Neutrophil (primary cell): ENCODE measurements around the gene PDIA4.

Experiments used
- H3K27ac ChIP-seq: fragments of 200-600 bp; sonication (generic); 2 replicates; pipeline ENCODE4 v1.5.1; 2016; ENCODE audit warnings: mild to moderate bottlenecking, moderate library complexity
- H3K27me3 ChIP-seq: fragments of 200-600 bp; sonication (generic); 2 replicates; pipeline ENCODE4 v1.6.0; 2016; ENCODE audit warnings: mild to moderate bottlenecking
- H3K36me3 ChIP-seq: fragments of 200-600 bp; sonication (generic); 2 replicates; pipeline ENCODE4 v1.5.1; 2017
- H3K4me1 ChIP-seq, 2 experiments: fragments of 200-600 bp in 1 of 2; sonication (generic) in 1 of 2; 1 replicate in 1 of 2; 2 replicates in 1 of 2; pipeline versions ENCODE4 v1.5.1 to v1.6.1; 2013 to 2016; ENCODE audit warnings: low read depth in 1 of 2, low read length in 1 of 2, mild to moderate bottlenecking in 1 of 2, moderate library complexity in 1 of 2; ENCODE audit not compliant: control insufficient read depth in 1 of 2, insufficient read depth in 1 of 2
- H3K4me3 ChIP-seq, 2 experiments: fragments of 200-600 bp in 1 of 2; sonication (generic) in 1 of 2; 1 replicate in 1 of 2; 2 replicates in 1 of 2; pipeline ENCODE4 v1.5.1; 2013 to 2016; ENCODE audit warnings: low read depth in 1 of 2, low read length in 1 of 2, mild to moderate bottlenecking in 1 of 2, moderate library complexity in 1 of 2
- H3K9me3 ChIP-seq: fragments of 200-600 bp; sonication (generic); 2 replicates; pipeline ENCODE4 v1.5.1; 2016
- TF ChIP-seq, protein P1 (sequence below): fragments of 200-600 bp; sonication (generic); IDR thresholded peaks from 2 replicates; pipeline ENCODE4 v1.5.1; 2016; ENCODE audit warnings: antibody characterized with exemption

PDIA4 gene

DNA sequence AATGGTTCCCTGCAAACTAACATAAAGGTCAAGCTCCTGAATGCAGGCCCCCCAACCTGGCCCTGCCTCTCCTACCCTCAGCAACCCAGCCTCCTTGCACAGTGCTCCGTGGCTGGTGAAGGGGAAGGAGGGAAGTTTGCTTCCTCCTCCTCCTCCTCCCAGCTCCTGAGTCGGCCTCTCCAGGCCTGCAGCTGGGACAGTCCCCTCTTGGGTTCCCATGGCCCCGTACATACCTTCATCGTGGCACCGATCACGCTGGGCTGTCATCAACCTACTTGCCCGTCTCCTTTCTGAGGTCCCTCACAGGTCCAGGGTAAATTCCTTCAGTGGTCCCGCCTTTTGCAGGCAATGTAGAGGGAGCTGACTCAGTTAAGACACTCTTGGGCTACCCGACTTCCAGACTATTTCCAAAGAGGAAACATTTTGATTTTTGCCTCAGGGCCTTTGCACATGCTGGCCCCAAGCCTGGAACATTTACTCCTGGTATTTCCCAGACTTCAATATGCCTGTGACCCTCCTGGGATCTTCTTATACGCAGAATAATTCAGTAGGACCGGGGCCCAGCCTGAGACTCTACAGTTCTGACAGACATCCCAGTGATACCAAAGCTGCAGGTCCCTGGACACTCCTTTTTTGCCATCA is 26.8 kb downstream of the PDIA4 start:
- Histone ChIP-seq H3K4me3 (no peak overlapping the region), H3K9me3 (no peaks in the 10 kb centered on the region), H3K27ac (no peak overlapping the region), H3K4me1 (peaks cover 0 to 5% of the 10 kb centered on the region in 2 experiments), H3K36me3 (peaks cover 7% of the 10 kb centered on the region), H3K27me3 (no peaks in the 10 kb centered on the region)
- TF ChIP-seq, protein P1, sequence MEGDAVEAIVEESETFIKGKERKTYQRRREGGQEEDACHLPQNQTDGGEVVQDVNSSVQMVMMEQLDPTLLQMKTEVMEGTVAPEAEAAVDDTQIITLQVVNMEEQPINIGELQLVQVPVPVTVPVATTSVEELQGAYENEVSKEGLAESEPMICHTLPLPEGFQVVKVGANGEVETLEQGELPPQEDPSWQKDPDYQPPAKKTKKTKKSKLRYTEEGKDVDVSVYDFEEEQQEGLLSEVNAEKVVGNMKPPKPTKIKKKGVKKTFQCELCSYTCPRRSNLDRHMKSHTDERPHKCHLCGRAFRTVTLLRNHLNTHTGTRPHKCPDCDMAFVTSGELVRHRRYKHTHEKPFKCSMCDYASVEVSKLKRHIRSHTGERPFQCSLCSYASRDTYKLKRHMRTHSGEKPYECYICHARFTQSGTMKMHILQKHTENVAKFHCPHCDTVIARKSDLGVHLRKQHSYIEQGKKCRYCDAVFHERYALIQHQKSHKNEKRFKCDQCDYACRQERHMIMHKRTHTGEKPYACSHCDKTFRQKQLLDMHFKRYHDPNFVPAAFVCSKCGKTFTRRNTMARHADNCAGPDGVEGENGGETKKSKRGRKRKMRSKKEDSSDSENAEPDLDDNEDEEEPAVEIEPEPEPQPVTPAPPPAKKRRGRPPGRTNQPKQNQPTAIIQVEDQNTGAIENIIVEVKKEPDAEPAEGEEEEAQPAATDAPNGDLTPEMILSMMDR = no peak

GRCh38 chr7:149000961-149001360 is 27.3 kb downstream of the PDIA4 start:
- Histone ChIP-seq H3K4me3 (no peak overlapping the region), H3K36me3 (peaks cover 7% of the 10 kb centered on the region), H3K4me1 (peaks cover 0 to 3% of the 10 kb centered on the region in 2 experiments), H3K27ac (no peak overlapping the region), H3K9me3 (no peaks in the 10 kb centered on the region), H3K27me3 (no peaks in the 10 kb centered on the region)
- TF ChIP-seq, protein P1 = no peak

DNA sequence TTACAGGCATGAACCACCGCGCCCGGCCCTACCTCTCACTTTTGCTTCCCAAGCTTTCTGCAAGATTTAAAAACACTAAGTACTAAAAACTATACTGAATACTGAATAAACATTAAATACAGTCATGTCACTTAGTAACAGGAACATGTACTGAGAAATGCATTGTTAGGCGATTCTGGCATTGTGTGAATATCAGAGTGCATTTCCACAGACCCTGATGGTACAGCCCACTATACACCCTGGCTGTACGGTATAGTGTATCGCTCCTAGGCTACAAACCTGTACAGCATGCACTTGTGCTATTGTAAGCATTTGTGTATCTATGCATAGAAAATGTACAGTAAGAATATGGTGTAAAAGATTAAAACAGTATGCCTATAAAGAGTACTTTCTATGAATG is 29.1 kb downstream of the PDIA4 start:
- no peaks in the 10 kb centered on the region for H3K9me3 ChIP-seq
- H3K27ac ChIP-seq = no peak overlapping the region
- H3K36me3 ChIP-seq = peaks cover 6% of the 10 kb centered on the region
- no peaks in the 10 kb centered on the region for H3K27me3 ChIP-seq
- no peaks in the 10 kb centered on the region for H3K4me1 ChIP-seq
- TF ChIP-seq, protein P1 = no peak
- no peak overlapping the region for H3K4me3 ChIP-seq

DNA sequence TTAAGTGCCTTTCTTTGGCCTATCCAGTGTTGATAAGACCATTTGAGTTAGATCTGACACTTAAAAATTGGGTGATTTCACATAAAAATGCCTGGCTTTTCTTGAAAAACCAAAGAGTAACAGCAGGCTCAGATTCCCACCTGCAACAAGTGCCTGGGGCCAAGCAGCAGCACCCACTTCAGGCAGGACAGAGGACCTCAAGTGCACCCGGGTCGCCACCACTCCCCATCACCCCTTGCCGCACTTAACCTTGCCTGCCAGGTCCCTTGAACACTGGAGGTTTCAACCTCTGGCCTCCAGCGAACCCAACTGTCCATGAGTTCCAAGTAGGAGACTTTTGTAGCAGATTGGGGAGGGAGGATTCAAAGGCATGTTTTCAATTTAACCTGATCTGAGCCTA is 30.8 kb downstream of the PDIA4 start:
- Histone ChIP-seq H3K9me3 (no peaks in the 10 kb centered on the region), H3K4me1 (no peaks in the 10 kb centered on the region), H3K27ac (no peak overlapping the region), H3K4me3 (no peak overlapping the region), H3K36me3 (no peaks in the 10 kb centered on the region), H3K27me3 (no peaks in the 10 kb centered on the region)
- TF ChIP-seq, protein P1 = no peak

- TF ChIP-seq, protein P1 = no peak
- H3K27ac ChIP-seq = no peak overlapping the region
- H3K4me1 ChIP-seq = no peaks in the 10 kb centered on the region
- no peaks in the 10 kb centered on the region for H3K27me3 ChIP-seq
- H3K9me3 ChIP-seq = no peaks in the 10 kb centered on the region
- H3K36me3 ChIP-seq = no peaks in the 10 kb centered on the region
- H3K4me3 ChIP-seq = no peak overlapping the region
These were observed 33.7 kb downstream of the PDIA4 start for GRCh38 chr7:148994576-148994975.
